GM12878 (cell line): ENCODE data around the gene PARS2. TPM values are rescaled to one million over a fixed set of nuclear protein-coding genes. Genes with fewer than 3 reads are reported as not detected.

Experiments used
- BMI1 ChIP-seq: fragments of 450-650 bp; IDR thresholded peaks from 2 replicates; pipeline ENCODE4 v1.6.1; 2016; ENCODE audit warnings: mild to moderate bottlenecking, moderate library complexity, borderline replicate concordance
- CBX3 ChIP-seq: fragments of 200-600 bp; sonication (generic); IDR thresholded peaks from 2 replicates; pipeline ENCODE4 v1.6.1; 2016; ENCODE audit warnings: low read depth, borderline replicate concordance
- CEBPB ChIP-seq, 2 experiments: fragments of 150-350 bp in 1 of 2; IDR thresholded peaks; 2 replicates each; pipeline ENCODE4 v1.6.1; 2012 to 2014; ENCODE audit warnings: low read depth in 2 of 2, low read length in 2 of 2, borderline replicate concordance in 1 of 2, inconsistent platforms in 1 of 2
- CHD2 ChIP-seq: IDR thresholded peaks from 2 replicates; pipeline ENCODE4 v1.6.1; 2011; ENCODE audit warnings: low read depth, low read length, improper control_type of control experiment, borderline replicate concordance
- CREB1 ChIP-seq: IDR thresholded peaks from 2 replicates; pipeline ENCODE4 v1.6.1; 2012; ENCODE audit warnings: low read depth, mild to moderate bottlenecking, inconsistent platforms
- HDAC2 ChIP-seq: fragments of 200-600 bp; sonication (generic); IDR thresholded peaks from 2 replicates; pipeline ENCODE4 v1.6.1; 2017
- IRF4 ChIP-seq: IDR thresholded peaks from 2 replicates; pipeline ENCODE4 v1.6.1; 2011; ENCODE audit warnings: low read depth, low read length
- JUNB ChIP-seq: IDR thresholded peaks from 2 replicates; pipeline ENCODE4 v1.6.1; 2016; ENCODE audit warnings: antibody characterized with exemption, mild to moderate bottlenecking
- KAT2A ChIP-seq: conservative IDR thresholded peaks from 2 replicates; pipeline ENCODE4 v1.6.1; 2011; ENCODE audit warnings: low read depth, low read length; ENCODE audit not compliant: control insufficient read depth
- MTA2 ChIP-seq: fragments of 450-650 bp; IDR thresholded peaks from 2 replicates; pipeline ENCODE4 v1.6.1; 2016; ENCODE audit warnings: low read depth, mild to moderate bottlenecking, moderate library complexity
- NBN ChIP-seq: fragments of 450-650 bp; IDR thresholded peaks from 2 replicates; pipeline ENCODE4 v1.6.1; 2016
- PBX3 ChIP-seq: IDR thresholded peaks from 2 replicates; pipeline ENCODE4 v1.6.1; 2011; ENCODE audit warnings: mild to moderate bottlenecking, low read depth, low read length, moderate library complexity; ENCODE audit not compliant: insufficient replicate concordance
- POU2F2 ChIP-seq: IDR thresholded peaks from 3 replicates; pipeline ENCODE4 v1.6.1; 2011; ENCODE audit warnings: low read depth, mild to moderate bottlenecking, low read length, borderline replicate concordance
- RUNX3 ChIP-seq: IDR thresholded peaks from 2 replicates; pipeline ENCODE4 v1.6.1; 2012; ENCODE audit warnings: low read length, inconsistent platforms
- SKIL ChIP-seq: fragments of 450-650 bp; IDR thresholded peaks from 2 replicates; pipeline ENCODE4 v1.6.1; 2017; ENCODE audit warnings: mild to moderate bottlenecking, low read depth, inconsistent platforms; ENCODE audit not compliant: poor library complexity, severe bottlenecking
- SMARCA5 ChIP-seq: fragments of 450-650 bp; IDR thresholded peaks from 2 replicates; pipeline ENCODE4 v1.6.1; 2017; ENCODE audit warnings: mild to moderate bottlenecking
- ZBTB11 ChIP-seq: fragments of 450-650 bp; formaldehyde crosslinking; IDR thresholded peaks from 2 replicates; pipeline ENCODE4 v1.5.0; 2022; ENCODE audit warnings: mild to moderate bottlenecking, missing genetic modification characterization
- ZBTB40 ChIP-seq: fragments of 450-650 bp; IDR thresholded peaks from 2 replicates; pipeline ENCODE4 v1.6.1; 2016; ENCODE audit warnings: mild to moderate bottlenecking, moderate library complexity, borderline replicate concordance
- ZNF207 ChIP-seq: fragments of 450-650 bp; IDR thresholded peaks from 2 replicates; pipeline ENCODE4 v1.6.1; 2014; ENCODE audit warnings: antibody characterized with exemption, mild to moderate bottlenecking, borderline replicate concordance
- polyA plus RNA-seq, 11 experiments: library from polyadenylated mRNA; depleted of rRNA in 4 of 11; unstranded in 6 of 11; stranded (reverse) in 5 of 11; fragments of >200 nt; fragmentation: Nextera tagmentation in 4 of 11; fragmentation: Illumina TruSeq in 1 of 11; extraction: Ambion mirVana in 4 of 11; extraction: Trizol in 1 of 11; gene quantifications; 1 replicate in 1 of 11; 2 replicates in 10 of 11; pipeline versions ENCODE4 v1.2.1 to v1.2.3, GENCODE V29; 2011 to 2016; ENCODE audit warnings: inconsistent platforms in 2 of 11, missing spikeins in 2 of 11, low read depth in 1 of 11
- total RNA-seq, 4 experiments: library from RNA; depleted of rRNA in 3 of 4; stranded (reverse); fragments of >200 nt in 3 of 4; fragmentation: Illumina TruSeq in 1 of 4; extraction: Trizol in 1 of 4; gene quantifications; 2 replicates each; pipeline versions ENCODE4 v1.2.1 to v1.2.3, GENCODE V29; 2013 to 2021

The PARS2 gene
- total and polyA plus RNA-seq, 10 of the 15 experiments (the other 5 are each of a cell fraction or from before 2014, with no cell fraction given), result 3.7 to 12.2 (median 5.9) TPM

- TF ChIP-seq SKIL, result peak; percentile 34
- no peak for TF ChIP-seq BMI1
- no peak for TF ChIP-seq PBX3
- no peak for TF ChIP-seq ZBTB11
- no peak for TF ChIP-seq NBN
- TF ChIP-seq ZNF207, result no peak
- TF ChIP-seq SMARCA5, result 0 out of 2 replicates have a peak, but pooled peaks have one; percentile 31
- 0 out of 2 replicates have a peak, but pooled peaks have one; percentile 19 for TF ChIP-seq IRF4
- TF ChIP-seq RUNX3, result peak; percentile 60
- no peak for TF ChIP-seq HDAC2
- TF ChIP-seq JUNB, result peak; percentile 93
- no peak for TF ChIP-seq ZBTB40
- TF ChIP-seq CBX3, result no peak
- TF ChIP-seq KAT2A, result no peak
- peak in 1 of 2 experiments; percentile 43; a peak in 1 of 4 replicates for TF ChIP-seq CEBPB (IDR thresholded peaks at IDR 0.05; ENCODE audit: borderline replicate concordance in 1 of 2, low read depth in 2 of 2, low read length in 2 of 2)
- TF ChIP-seq CHD2, result no peak
- TF ChIP-seq MTA2, result no peak
- 0 out of 2 replicates have a peak, but pooled peaks have one; percentile 59 for TF ChIP-seq CREB1
- TF ChIP-seq POU2F2, result no peak
These were observed 34.7 kb upstream of the PARS2 start (continued) for GRCh38 chr1:54798769-54799641.
